DMS 273 (cell line): Measurements from ENCODE around the gene TSGA10IP.
"Not testable (repeated sequence)": the region's sequence is repeated elsewhere in the genome, so short reads cannot be mapped to it uniquely, and the experiment has no call there.

Experiments used
- DNase-seq: peaks from one replicate; lab custom pipeline; 2025; ENCODE audit not compliant: unreplicated experiment; lab: John Stamatoyannopoulos, UW

TSGA10IP gene

GRCh38 chr11:65945941-65946558, 770 bp downstream of the TSGA10IP start:
- DNase-seq, result no peak

GRCh38 chr11:65946655-65947054, 1.4 kb downstream of the TSGA10IP start:
- DNase-seq, result no peak

- no peak for DNase-seq
Observed at GRCh38 chr11:65947133-65947532, 1.9 kb downstream of the TSGA10IP start.

GRCh38 chr11:65947603-65948125, 2.4 kb downstream of the TSGA10IP start:
- DNase-seq, result no peak

- not testable (repeated sequence) for DNase-seq
Observed at GRCh38 chr11:65950711-65951110, 5.4 kb downstream of the TSGA10IP start.

GRCh38 chr11:65951641-65952040, 6.4 kb downstream of the TSGA10IP start:
- DNase-seq, result not testable (repeated sequence)

- DNase-seq, result no peak
Observed at GRCh38 chr11:65952052-65952521, 6.8 kb downstream of the TSGA10IP start.

GRCh38 chr11:65953471-65953870, 8.2 kb downstream of the TSGA10IP start:
- DNase-seq, result no peak

GRCh38 chr11:65954771-65955170, 9.5 kb downstream of the TSGA10IP start:
- no peak for DNase-seq

GRCh38 chr11:65958291-65958690, 13.0 kb downstream of the TSGA10IP start:
- peak; percentile 13 for DNase-seq

GRCh38 chr11:65958774-65959420, 13.6 kb downstream of the TSGA10IP start:
- DNase-seq, result no peak

- no peak for DNase-seq
Observed at GRCh38 chr11:65960824-65961266, 15.6 kb downstream of the TSGA10IP start.

GRCh38 chr11:65961267-65962140, 16.2 kb downstream of the TSGA10IP start, which contains the start of gene SART1:
Gene SART1, plus strand, starts transcription at chr11:65961734. Its CDS starts 47 bp downstream, at chr11:65961781.
- peak; percentile 98 for DNase-seq

- DNase-seq, result no peak
Observed at GRCh38 chr11:65962141-65962564, 16.9 kb downstream of the TSGA10IP start.

- DNase-seq, result no peak
Observed at GRCh38 chr11:65964906-65965305, 19.6 kb downstream of the TSGA10IP start.

GRCh38 chr11:65965986-65966762, 20.9 kb downstream of the TSGA10IP start:
- DNase-seq, result peak; percentile 75

- DNase-seq, result no peak
Observed at GRCh38 chr11:65967329-65967934, 22.2 kb downstream of the TSGA10IP start.

- DNase-seq, result no peak
Observed at GRCh38 chr11:65968600-65969482, 23.6 kb downstream of the TSGA10IP start.

GRCh38 chr11:65972116-65972515, 26.8 kb downstream of the TSGA10IP start:
- DNase-seq, result no peak
